HG03571 (cell line): ENCODE results near the gene CACNA1C.

ENCODE experiments used
- ATAC-seq: cut with Tn5 transposase; IDR thresholded peaks from one replicate; pipeline ENCODE4 v1.9.1; 2021; ENCODE audit not compliant: unreplicated experiment

The CACNA1C gene

GRCh38 chr12:2052826-2053678, at the start of gene CACNA1C:
CACNA1C (plus strand) TSS chr12:2052987; CDS start chr12:2053563, 576 bp downstream.
- no peak for ATAC-seq

- peak; percentile 3 for ATAC-seq
Measured at GRCh38 chr12:2003676-2004112, 49.1 kb upstream of the CACNA1C start.

GRCh38 chr12:2004113-2004929, 48.5 kb upstream of the CACNA1C start, which contains the start of gene DCP1B:
DCP1B (minus strand) TSS chr12:2004457; CDS start chr12:2004431, 26 bp downstream.
- ATAC-seq, result peak; percentile 91

- ATAC-seq, result no peak
Measured at GRCh38 chr12:2008677-2009076, 44.1 kb upstream of the CACNA1C start.

GRCh38 chr12:2009623-2010022, 43.2 kb upstream of the CACNA1C start:
- ATAC-seq, result no peak

GRCh38 chr12:2011643-2012607, 40.9 kb upstream of the CACNA1C start:
- ATAC-seq, result no peak

GRCh38 chr12:2013086-2013485, 39.7 kb upstream of the CACNA1C start:
- ATAC-seq, result no peak

GRCh38 chr12:2013527-2014223, 39.1 kb upstream of the CACNA1C start:
- no peak for ATAC-seq

GRCh38 chr12:2014231-2014630, 38.6 kb upstream of the CACNA1C start:
- ATAC-seq, result no peak

GRCh38 chr12:2016862-2017545, 35.8 kb upstream of the CACNA1C start:
- ATAC-seq, result no peak

GRCh38 chr12:2017546-2018337, 35.0 kb upstream of the CACNA1C start:
- no peak for ATAC-seq

GRCh38 chr12:2018391-2018790, 34.4 kb upstream of the CACNA1C start:
- ATAC-seq, result no peak

- no peak for ATAC-seq
Measured at GRCh38 chr12:2019126-2019525, 33.7 kb upstream of the CACNA1C start.

- no peak for ATAC-seq
Measured at GRCh38 chr12:2020511-2020910, 32.3 kb upstream of the CACNA1C start.

GRCh38 chr12:2023365-2023764, 29.4 kb upstream of the CACNA1C start:
- ATAC-seq, result no peak

GRCh38 chr12:2027351-2027750, 25.4 kb upstream of the CACNA1C start:
- no peak for ATAC-seq

- no peak for ATAC-seq
Measured at GRCh38 chr12:2029851-2030250, 22.9 kb upstream of the CACNA1C start.

- no peak for ATAC-seq
Measured at GRCh38 chr12:2032506-2032905, 20.3 kb upstream of the CACNA1C start.
